ENCODE results near the gene MYRF.

Gene MYRF

DNA sequence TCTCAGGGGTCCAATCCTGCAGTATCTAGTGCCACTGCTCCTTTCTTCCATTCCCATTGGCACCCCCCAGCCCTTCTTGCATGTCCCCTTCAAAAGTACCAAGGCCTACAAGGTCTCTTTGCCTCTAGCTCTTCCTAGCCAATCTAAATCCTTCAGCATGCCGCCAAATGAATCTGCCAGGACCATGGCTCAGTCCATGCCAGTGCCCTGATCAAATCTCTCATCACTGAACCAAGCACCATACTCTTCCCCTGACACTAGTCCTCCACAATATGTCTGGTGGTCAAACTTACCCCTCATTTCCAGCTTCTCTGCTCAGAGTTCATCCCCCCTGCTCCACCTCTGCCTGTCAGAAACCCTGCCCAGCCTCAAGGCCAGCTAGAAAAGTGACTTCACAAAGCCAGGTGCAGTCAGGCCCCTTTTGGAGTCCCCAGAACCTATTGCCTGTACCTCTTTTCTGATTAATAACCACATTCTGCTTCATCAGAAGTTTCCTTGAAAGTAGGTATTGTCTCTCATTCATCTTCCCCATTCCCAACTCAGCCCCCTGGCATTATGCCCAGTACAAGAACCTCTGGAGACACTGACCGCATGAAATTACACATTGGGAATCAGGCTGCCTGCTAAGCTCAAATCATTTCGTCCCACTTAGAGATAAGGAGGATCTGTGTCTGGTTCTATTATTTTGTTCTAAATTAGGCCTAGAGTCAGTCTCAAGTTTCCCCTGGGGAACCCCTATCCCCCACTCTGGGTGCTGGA is 51.6 kb downstream of the MYRF start:
- no peaks in the 10 kb centered on the region for H3K9me3 ChIP-seq (ENCODE audit: control insufficient read depth, insufficient read depth, low read length)
- no peak overlapping the region for H3K9ac ChIP-seq (ENCODE audit: low read depth, low read length)
- H3K36me3 ChIP-seq (ENCODE audit: insufficient read depth, low read length): peaks cover 23% of the 10 kb centered on the region; the same call in 1 of the 2 replicates
- no peaks in the 10 kb centered on the region for H3K4me1 ChIP-seq (ENCODE audit: insufficient read depth, low read length)

DNA sequence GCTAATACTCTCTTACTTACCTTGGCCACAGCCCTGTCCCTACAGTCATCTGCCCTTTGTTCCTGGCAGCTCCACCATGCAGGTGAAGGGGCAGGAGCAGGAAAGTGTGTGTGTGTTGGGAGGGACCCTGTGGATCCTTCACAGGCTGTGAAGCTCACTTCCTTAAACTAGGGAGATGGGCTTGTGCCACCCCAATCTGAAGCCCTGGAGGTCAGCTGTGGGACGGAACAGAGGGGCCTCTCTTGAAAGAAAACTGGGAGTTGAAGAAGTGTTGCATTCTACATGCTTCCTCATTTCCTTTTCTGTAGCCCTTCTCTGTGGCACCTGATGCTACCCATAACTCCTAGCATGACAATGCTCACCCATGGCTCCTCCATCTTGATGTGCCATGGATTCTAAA is 52.7 kb downstream of the MYRF start:
- H3K36me3 ChIP-seq (ENCODE audit: insufficient read depth, low read length): peaks cover 24% of the 10 kb centered on the region
- H3K9ac ChIP-seq (ENCODE audit: low read depth, low read length): no peak overlapping the region
- no peaks in the 10 kb centered on the region for H3K9me3 ChIP-seq (ENCODE audit: control insufficient read depth, insufficient read depth, low read length)
- no peaks in the 10 kb centered on the region for H3K4me1 ChIP-seq (ENCODE audit: insufficient read depth, low read length)

DNA sequence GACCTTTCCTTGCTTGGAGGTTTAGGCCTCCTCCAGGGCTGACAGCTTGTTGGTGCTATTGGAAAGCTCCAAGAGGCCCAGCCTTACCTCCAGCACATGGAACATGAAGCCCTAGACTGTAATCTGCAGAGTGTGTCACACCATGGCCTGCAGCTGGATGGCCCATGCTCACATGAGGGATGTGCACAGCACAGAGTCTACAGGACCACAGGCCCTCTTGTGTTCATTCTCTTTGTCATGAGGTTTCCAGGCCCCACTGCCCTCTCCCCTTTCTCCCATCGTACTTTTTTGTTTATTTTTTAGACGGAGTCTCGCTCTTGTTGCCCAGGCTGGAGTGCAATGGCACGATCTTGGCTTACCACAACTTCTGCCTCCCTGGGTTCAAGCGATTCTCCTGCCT is 54.3 kb downstream of the MYRF start:
- H3K9ac ChIP-seq (ENCODE audit: low read depth, low read length): no peak overlapping the region
- peaks cover 31% of the 10 kb centered on the region for H3K36me3 ChIP-seq (ENCODE audit: insufficient read depth, low read length)
- no peaks in the 10 kb centered on the region for H3K4me1 ChIP-seq (ENCODE audit: insufficient read depth, low read length)
- no peaks in the 10 kb centered on the region for H3K9me3 ChIP-seq (ENCODE audit: control insufficient read depth, insufficient read depth, low read length)

DNA sequence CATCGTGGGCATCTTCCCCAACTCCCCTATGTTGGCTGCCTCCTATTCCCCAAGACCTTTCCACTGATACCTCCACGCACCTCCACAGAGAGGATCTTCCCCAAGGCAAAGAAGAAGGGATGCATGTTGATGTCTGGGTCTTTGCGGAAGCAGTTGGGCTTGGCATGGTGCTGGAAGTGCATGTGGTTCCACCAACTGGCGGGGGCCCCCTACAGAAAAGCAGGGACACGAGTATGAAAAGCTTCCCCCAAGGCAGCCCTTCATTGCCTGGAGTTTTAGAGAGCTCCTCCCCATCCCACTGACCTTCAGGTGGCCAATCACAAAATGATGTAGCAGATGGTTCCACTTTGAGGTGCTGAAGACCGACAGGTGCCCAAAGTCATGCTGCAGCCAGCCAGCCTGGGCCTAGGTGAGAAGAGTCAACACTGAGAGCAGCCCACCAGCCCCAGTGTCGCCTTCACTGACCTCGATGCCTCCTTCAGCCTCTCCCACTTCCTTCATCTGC is 58.3 kb downstream of the MYRF start:
- Histone ChIP-seq H3K9ac (ENCODE audit: low read depth, low read length) (no peak overlapping the region), H3K4me1 (ENCODE audit: insufficient read depth, low read length) (peaks cover 5% of the 10 kb centered on the region; the same call in 1 of the 2 replicates), H3K9me3 (ENCODE audit: control insufficient read depth, insufficient read depth, low read length) (no peaks in the 10 kb centered on the region), H3K36me3 (ENCODE audit: insufficient read depth, low read length) (peaks cover 33% of the 10 kb centered on the region)

DNA sequence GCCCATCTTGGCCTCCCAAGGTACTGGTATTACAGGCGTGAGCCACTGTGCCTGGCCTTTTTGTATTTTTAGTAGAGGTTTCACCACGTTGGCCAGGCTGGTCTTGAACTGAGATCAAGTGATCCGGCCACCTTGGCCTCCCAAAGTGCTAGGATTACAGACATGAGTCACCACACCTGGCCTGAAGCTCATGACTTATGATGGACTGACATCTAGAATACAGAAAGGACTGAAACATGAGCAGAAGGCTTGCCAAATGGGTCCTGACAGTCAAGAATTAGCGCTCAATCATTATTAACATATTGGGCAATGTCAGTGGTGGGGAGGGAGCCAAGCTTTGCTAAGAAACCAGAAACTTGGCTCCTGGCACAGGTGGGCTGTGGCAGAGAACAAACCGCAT is 59.4 kb downstream of the MYRF start:
- Histone ChIP-seq H3K9me3 (ENCODE audit: control insufficient read depth, insufficient read depth, low read length) (no peaks in the 10 kb centered on the region), H3K36me3 (ENCODE audit: insufficient read depth, low read length) (peaks cover 33% of the 10 kb centered on the region), H3K9ac (ENCODE audit: low read depth, low read length) (no peak overlapping the region)

DNA sequence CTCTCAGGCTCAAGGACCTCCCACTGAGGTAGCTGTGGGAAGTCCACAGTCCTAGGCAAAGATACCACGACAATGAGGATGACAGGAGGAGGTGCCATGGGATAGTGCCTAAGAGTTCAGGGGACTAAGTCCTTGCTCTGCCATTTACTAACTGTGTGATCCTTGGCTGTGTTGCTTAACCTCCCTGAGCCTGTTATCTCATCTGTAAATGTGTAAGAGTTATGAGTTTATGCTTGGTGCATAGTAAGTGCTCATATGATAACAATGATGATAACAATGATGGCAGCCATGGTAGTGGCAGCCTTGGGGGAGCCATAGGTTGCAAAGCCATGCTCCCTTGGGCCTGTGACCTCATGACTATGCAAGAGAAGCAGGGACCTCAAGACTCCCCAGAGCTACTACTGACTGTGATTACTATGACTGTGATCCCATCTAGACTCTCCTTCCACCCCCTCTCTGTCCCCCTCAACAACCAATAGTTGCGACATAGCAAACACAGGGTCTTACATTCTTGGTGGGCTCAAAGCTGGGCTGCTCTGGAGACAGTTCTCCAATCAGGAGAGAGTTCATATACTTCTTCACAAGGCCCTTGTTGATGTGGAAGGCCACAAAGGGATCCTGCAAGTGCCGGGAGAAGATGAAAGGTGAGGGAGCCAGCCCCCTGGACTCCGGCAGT is 60.4 kb downstream of the MYRF start:
- no peaks in the 10 kb centered on the region for H3K9me3 ChIP-seq (ENCODE audit: control insufficient read depth, insufficient read depth, low read length)
- peaks cover 29% of the 10 kb centered on the region for H3K36me3 ChIP-seq (ENCODE audit: insufficient read depth, low read length)
- no peak overlapping the region for H3K9ac ChIP-seq (ENCODE audit: low read depth, low read length)
- H3K4me1 ChIP-seq (ENCODE audit: insufficient read depth, low read length): peaks cover 9% of the 10 kb centered on the region; the same call in 1 of the 2 replicates

More for the DNA sequence above, 59.4 kb downstream of the MYRF start:
- peaks cover 5% of the 10 kb centered on the region; the same call in 1 of the 2 replicates for H3K4me1 ChIP-seq (ENCODE audit: insufficient read depth, low read length)

DNA sequence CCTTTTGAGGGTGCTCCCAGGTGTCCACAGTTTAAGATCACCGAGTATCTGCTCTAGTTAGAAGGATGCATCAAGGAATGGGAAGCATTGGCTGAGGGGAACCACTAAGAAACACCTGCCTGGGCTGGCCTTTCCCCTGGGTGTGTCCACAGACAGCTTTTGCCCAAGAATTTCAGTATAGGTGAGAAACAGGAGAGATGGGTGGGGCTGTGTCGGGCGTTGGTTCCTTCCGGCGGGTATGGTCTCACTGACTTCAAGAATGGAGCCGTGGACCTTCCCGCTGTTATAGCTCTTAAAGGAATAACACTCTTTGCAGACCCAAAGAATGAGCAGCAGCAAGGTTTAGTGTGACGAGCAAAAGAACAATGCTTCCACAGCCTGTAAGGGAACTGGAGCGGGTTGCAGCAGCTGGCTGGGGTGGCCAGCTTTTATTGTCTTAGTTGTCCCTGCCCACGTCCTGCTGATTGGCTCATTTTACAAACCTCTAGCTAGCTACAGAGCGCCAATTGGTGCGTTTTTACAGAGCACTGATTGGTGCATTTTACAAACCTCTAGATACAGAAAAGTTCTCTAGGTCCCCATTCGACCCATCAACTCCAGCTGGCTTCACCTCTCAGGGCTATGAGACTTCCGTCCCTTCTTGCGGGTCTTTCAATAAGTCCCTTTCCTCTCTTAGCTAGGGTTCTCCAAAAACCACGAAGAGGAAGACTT is 62.0 kb downstream of the MYRF start:
- Histone ChIP-seq H3K9ac (ENCODE audit: low read depth, low read length) (peak overlapping the region; percentile 84), H3K4me1 (ENCODE audit: insufficient read depth, low read length) (peaks cover 13% of the 10 kb centered on the region; the same call in 1 of the 2 replicates), H3K36me3 (ENCODE audit: insufficient read depth, low read length) (peaks cover 27% of the 10 kb centered on the region)

DNA sequence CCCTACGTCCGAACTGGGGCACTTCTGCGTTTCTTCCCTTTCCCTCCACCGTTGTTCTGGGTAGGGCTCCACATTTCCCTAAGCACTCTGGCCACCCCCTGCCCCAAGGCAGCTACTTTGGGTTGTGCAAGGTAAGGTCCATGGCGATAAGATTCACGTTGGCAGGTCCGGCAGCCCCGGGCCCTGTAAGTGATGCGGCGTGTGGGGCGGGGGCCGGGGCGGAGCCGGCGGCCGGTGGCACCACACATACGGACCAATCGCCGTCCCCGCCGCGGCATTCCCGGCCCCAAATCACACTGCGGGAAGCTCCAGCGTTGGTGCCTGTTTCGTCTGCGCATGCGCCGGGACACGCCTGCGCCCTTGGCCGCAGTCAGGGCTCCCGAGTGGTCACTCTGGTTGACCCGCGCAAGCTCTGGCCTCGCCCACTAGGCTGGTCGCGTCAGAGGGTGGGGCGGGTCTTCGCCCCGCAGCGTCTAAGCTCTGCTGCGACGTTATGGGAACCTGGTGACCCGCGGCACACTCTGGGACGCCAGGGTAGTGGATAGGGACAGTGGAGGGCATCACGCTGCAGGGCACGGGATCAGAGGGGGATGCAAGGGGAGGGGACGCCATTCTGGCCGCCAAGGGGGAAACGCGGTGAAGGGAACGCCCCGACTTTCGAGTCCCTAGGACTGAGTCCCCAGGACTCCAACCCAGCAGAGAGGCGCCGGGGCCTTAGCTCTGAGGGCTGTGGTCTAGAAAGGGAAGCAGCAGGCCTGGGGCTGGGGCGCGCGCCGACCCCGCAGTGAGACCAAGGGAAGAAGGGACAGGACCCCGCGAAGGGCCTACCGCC is 62.7 kb downstream of the MYRF start:
- Histone ChIP-seq H3K4me1 (ENCODE audit: insufficient read depth, low read length) (peaks cover 17% of the 10 kb centered on the region; the same call in 1 of the 2 replicates), H3K9ac (ENCODE audit: low read depth, low read length) (peak overlapping the region; percentile 96), H3K9me3 (ENCODE audit: control insufficient read depth, insufficient read depth, low read length) (no peaks in the 10 kb centered on the region), H3K36me3 (ENCODE audit: insufficient read depth, low read length) (peaks cover 19% of the 10 kb centered on the region)

More for the DNA sequence above, 62.0 kb downstream of the MYRF start:
- H3K9me3 ChIP-seq (ENCODE audit: control insufficient read depth, insufficient read depth, low read length): no peaks in the 10 kb centered on the region

DNA sequence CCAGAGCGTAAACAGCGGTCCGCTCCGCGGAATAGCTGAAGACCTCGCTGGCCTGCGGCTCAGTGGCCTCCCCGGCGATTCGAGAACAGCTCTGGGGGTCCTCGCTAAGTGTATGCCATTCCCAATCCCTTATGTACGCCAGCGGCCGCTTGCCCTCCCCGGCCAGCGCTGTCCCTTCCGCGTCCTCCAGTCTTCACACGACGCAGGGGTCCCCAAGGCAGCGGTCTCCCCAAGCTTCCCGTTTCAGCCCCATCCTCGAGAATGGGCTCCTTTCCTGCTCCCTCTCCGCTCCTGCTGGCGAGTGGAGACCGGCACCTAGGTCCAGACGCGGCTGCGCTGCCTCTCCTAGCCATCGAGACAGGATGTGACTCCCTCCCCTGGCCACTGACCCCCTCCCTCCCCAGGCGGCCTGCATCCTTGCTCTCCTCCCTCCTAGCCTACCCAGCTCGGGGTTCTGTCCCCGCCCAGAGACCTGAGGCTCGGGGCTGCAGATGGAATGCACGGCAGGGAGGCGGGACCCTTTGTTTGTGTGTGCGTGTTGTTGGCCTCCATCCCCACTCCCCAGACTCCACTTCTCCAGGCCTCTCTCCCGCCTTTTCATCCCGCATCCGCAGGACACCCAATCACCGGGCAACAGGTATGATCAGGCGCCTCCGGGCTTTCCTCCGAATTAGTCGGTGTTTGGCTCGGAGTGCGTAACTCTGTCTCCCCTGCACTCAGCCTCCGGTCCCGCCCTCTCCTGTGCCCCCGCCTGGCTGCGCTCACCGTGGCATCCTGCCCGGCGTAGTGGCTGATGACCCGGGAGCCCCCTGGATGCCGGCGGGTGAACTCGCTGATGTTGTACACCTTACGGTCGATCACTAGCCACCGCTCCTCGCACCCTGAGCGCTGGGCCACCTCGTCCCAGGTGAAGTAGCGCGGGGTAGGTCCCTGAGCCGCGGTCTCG is 63.6 kb downstream of the MYRF start:
- H3K9me3 ChIP-seq (ENCODE audit: control insufficient read depth, insufficient read depth, low read length): no peaks in the 10 kb centered on the region
- peak overlapping the region; percentile 96 for H3K9ac ChIP-seq (ENCODE audit: low read depth, low read length)
- H3K4me1 ChIP-seq (ENCODE audit: insufficient read depth, low read length): peaks cover 20% of the 10 kb centered on the region; the same call in 1 of the 2 replicates
- H3K36me3 ChIP-seq (ENCODE audit: insufficient read depth, low read length): peaks cover 12% of the 10 kb centered on the region

DNA sequence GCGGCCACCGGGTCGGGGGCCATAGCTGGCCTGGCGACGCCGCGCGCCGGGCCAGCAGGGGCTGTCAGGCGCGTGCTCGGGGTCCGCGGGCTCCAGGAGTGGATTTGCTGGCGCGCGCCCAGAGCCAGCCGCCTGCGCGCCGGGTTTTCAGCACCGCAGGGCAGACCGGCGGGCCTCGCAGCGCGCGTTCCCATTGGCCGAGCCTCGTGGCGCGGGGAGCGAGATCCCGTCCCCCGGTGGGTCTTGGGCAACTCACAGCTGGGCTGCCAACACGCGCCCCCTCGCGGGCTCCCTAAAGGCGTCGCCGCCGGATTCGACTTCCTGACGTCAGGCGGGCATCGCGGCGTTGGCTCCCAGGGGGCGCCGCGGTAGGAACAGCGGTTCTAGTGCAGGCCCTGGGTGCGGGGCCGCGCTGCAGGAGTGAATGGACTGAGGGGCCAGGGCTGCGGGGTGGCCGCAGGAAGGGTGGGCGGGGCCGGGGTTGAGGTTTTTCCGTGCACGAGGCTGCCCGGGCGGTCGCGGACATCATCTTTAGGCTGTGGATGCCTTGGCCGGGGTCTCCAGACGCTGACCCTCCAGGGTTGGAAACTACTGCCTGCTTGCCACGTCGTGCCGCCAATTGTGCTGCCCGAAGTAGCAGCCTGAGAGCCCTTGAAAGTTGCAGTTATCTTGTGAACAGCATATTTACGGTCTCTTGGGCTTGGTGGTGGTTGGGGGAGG is 64.5 kb downstream of the MYRF start, which contains the start of gene FADS1:
Gene FADS1 (minus strand): TSS at position 268 of the 720 bp plus-strand sequence. CDS start 74 bp downstream, at position 194.
- Histone ChIP-seq H3K9ac (ENCODE audit: low read depth, low read length) (peak within 1 kb of the TSS; percentile 96), H3K9me3 (ENCODE audit: control insufficient read depth, insufficient read depth, low read length) (no peaks in the 10 kb centered on the region), H3K4me1 (ENCODE audit: insufficient read depth, low read length) (peaks cover 20% of the 10 kb centered on the region; the same call in 1 of the 2 replicates), H3K36me3 (ENCODE audit: insufficient read depth, low read length) (peaks cover 7% of the 10 kb centered on the region)

DNA sequence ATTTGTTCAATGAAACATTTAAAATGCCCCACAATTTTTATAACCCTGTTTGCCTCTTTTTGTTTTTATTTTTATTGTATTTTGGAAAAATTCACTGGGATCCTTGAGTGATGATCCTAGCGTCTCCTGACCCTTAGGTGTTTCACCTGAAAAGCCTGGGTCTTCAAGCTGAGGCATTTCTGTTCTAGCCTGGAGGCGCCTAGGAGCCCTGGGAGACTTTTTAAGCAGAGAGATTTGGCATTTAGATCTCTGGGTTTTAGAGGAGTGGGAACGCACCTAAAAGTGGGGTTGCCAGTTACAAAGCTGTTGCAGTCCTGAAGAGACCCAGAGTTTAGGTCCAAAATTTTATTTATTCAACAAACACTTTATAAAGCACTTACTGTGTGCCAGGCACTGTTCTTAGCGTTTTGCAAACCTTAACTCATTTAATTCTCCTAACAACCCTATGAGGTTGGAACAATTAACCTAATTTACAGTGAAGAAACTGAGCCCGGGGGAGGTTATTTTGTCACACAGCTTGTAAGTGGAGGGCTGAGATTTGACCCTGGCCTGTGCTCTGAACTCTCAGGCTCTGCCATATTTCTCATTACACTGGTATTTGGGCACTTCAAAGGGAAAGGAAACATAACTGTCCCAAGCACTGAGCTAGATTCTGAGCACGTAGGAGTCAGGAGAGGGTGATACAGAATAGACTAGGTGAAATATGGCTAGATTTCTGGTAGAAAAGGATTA is 65.2 kb downstream of the MYRF start:
- Histone ChIP-seq H3K4me1 (ENCODE audit: insufficient read depth, low read length) (peaks cover 20% of the 10 kb centered on the region; the same call in 1 of the 2 replicates), H3K9ac (ENCODE audit: low read depth, low read length) (peak overlapping the region; percentile 96), H3K36me3 (ENCODE audit: insufficient read depth, low read length) (no peaks in the 10 kb centered on the region; the same call in 1 of the 2 replicates), H3K9me3 (ENCODE audit: control insufficient read depth, insufficient read depth, low read length) (no peaks in the 10 kb centered on the region)

DNA sequence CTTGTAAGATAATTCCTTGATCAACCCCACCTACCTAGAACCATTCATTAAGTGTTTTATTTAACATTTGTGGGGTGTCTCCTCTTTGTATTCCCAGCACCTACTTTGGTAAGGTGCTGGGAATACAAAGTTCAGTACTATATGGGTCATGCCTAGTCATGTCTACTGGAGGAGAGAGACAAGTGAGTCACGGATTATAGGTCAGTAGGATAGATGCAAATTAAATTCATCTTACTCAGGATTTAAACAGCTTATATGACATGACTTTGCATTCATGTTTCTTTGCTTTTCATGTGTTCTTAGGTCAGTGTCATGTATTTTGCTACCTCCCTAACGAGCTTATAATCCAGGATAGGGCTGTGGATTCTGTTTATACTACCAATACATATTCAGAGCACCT is 67.7 kb downstream of the MYRF start:
- no peak overlapping the region for H3K9ac ChIP-seq (ENCODE audit: low read depth, low read length)
- H3K36me3 ChIP-seq (ENCODE audit: insufficient read depth, low read length): no peaks in the 10 kb centered on the region; the same call in 1 of the 2 replicates
- no peaks in the 10 kb centered on the region for H3K9me3 ChIP-seq (ENCODE audit: control insufficient read depth, insufficient read depth, low read length)
- H3K4me1 ChIP-seq (ENCODE audit: insufficient read depth, low read length): peaks cover 15% of the 10 kb centered on the region; the same call in 1 of the 2 replicates
